ENCODE data around the gene FTO.

FTO gene

GRCh38 chr16:53925526-53925925 is 221.6 kb downstream of the FTO start:
- no peak for TF ChIP-seq CTCF (IDR thresholded peaks at IDR 0.05; ENCODE audit: low read depth, low read length)
- no peak overlapping the region for H3K4me3 ChIP-seq (replicated peaks in 1 of 2; ENCODE audit: low read depth in 2 of 2, low read length in 2 of 2)
- DNase-seq (ENCODE audit: low read depth in 2 of 2): no peak

DNA sequence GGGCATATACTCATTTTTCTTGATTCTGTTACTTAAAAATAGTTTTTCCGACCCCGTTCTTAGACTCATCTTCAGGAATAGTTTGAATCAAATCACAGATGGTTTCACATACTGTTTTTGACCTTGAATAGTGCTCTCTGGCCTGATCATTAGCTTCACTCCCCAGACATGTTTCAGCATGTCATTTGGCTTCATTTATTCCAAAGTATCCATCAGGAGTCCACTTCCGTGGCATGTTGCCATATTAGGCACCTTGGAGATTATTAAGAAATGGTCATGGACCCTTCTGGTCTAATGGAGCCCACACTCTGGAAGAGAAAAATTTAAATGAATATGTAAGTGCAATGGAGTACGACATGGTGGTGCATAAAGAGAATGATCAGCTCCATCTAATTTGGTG is 222.3 kb downstream of the FTO start:
- no peak overlapping the region for H3K4me3 ChIP-seq (replicated peaks in 1 of 2; ENCODE audit: low read depth in 2 of 2, low read length in 2 of 2)
- no peak for TF ChIP-seq CTCF (IDR thresholded peaks at IDR 0.05; ENCODE audit: low read depth, low read length)
- DNase-seq (ENCODE audit: low read depth in 2 of 2): no peak

GRCh38 chr16:53932975-53933374 is 229.0 kb downstream of the FTO start:
- no peak for DNase-seq (ENCODE audit: low read depth in 2 of 2)
- no peak overlapping the region for H3K4me3 ChIP-seq (replicated peaks in 1 of 2; ENCODE audit: low read depth in 2 of 2, low read length in 2 of 2)

DNA sequence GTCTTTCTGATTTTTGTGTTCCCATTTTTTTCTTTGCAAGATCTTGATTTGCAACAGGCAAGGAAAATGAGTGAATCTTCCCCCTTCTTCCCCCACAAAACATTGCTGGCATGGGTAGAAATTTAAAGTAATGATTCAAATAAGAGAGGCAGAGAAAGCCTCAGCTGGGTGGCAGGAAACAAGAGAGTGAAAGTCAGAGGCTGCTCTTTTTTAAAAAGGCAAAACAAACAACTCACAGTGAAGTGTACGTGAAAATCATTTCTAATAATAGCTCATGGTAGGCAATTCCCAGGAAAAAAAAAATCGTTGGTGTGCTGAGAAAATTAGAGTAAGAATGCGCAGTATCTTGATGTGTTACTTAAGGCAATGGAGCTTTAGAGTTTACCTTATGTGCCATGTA is 229.5 kb downstream of the FTO start:
- no peak overlapping the region for H3K4me3 ChIP-seq (replicated peaks in 1 of 2; ENCODE audit: low read depth in 2 of 2, low read length in 2 of 2)
- DNase-seq (ENCODE audit: low read depth in 2 of 2): no peak
- TF ChIP-seq CTCF (IDR thresholded peaks at IDR 0.05; ENCODE audit: low read depth, low read length): no peak

More at GRCh38 chr16:53932975-53933374, 229.0 kb downstream of the FTO start:
- no peak for TF ChIP-seq CTCF (IDR thresholded peaks at IDR 0.05; ENCODE audit: low read depth, low read length)

GRCh38 chr16:53936052-53936451 is 232.1 kb downstream of the FTO start:
- no peak for TF ChIP-seq CTCF (IDR thresholded peaks at IDR 0.05; ENCODE audit: low read depth, low read length)
- H3K4me3 ChIP-seq (replicated peaks in 1 of 2; ENCODE audit: low read depth in 2 of 2, low read length in 2 of 2): no peak overlapping the region
- DNase-seq (ENCODE audit: low read depth in 2 of 2): no peak

DNA sequence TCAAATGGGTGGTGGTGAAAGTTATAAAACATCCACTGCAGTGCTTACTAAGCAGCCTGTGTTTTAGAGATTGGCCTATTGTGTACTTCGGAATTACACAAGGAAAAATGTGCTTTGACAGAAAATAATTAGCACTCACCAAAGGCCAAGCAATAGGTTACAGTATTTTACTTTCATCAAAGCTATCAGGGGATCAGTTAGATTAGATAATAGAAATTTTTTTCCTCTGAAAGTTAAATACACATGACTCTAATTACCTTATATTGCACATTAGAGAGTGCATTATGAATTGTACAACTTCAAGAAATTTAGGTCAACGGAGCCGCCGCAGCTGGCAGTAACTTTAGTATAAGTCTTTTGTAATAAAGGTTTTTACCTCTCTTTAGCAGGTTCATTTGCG is 232.6 kb downstream of the FTO start:
- no peak for TF ChIP-seq CTCF (IDR thresholded peaks at IDR 0.05; ENCODE audit: low read depth, low read length)
- H3K4me3 ChIP-seq (replicated peaks in 1 of 2; ENCODE audit: low read depth in 2 of 2, low read length in 2 of 2): no peak overlapping the region
- DNase-seq (ENCODE audit: low read depth in 2 of 2): no peak

DNA sequence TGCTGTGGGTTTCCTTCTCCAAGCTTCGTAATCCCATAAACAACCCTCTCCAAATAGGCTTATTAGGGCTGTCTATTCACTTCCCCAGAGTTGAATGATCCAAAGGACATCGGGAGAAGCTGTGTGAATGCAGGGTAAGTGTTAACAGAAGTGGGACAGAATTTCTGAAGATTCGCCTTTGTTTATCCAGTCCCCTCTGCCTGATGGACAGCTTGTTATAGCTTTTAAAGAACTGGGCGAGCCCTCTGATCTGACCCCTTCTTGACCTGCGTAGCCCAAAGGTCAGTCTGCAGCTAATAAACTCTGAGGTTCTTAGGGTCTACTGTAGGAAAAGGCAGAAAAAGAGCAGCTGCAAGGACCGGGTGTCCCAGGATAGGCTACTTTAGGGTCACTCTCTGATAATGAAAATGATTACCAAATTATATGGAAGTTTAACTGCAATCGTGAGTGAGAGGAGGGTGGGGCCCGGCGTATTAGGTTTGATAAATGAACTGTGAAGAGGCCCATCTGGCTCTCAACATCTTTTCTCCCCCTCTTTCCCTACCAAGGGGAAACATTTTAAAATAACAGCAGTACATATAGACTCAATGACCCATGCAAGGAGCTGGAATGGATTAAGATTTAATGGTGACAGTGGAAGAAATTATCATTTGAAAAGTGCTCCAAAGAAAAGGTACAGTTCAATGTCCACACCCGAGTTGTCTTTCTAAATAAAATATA is 233.4 kb downstream of the FTO start:
- DNase-seq (ENCODE audit: low read depth in 2 of 2): no peak
- no peak overlapping the region for H3K4me3 ChIP-seq (replicated peaks in 1 of 2; ENCODE audit: low read depth in 2 of 2, low read length in 2 of 2)
- no peak for TF ChIP-seq CTCF (IDR thresholded peaks at IDR 0.05; ENCODE audit: low read depth, low read length)
